Epithelial cell of esophagus (primary cell): ENCODE measurements around the gene DRD4.
A peak's percentile ranks its signal among the peaks of the same experiment; 100 is the strongest.

ENCODE experiments used
- DNase-seq: peaks from one replicate; pipeline ENCODE4 v3.0.0; 2010; ENCODE audit warnings: low read depth
- H3K4me3 ChIP-seq: 2 replicates; pipeline ENCODE4 v1.5.1; 2011; ENCODE audit warnings: mild to moderate bottlenecking, low read length, control low read depth
- TF ChIP-seq, protein P1 (sequence below): IDR thresholded peaks from 2 replicates; pipeline ENCODE4 v1.5.1; 2011; ENCODE audit warnings: low read depth, mild to moderate bottlenecking, low read length, control low read depth, inconsistent platforms; ENCODE audit not compliant: insufficient read depth; ENCODE audit errors: missing control alignments

Gene DRD4

DNA sequence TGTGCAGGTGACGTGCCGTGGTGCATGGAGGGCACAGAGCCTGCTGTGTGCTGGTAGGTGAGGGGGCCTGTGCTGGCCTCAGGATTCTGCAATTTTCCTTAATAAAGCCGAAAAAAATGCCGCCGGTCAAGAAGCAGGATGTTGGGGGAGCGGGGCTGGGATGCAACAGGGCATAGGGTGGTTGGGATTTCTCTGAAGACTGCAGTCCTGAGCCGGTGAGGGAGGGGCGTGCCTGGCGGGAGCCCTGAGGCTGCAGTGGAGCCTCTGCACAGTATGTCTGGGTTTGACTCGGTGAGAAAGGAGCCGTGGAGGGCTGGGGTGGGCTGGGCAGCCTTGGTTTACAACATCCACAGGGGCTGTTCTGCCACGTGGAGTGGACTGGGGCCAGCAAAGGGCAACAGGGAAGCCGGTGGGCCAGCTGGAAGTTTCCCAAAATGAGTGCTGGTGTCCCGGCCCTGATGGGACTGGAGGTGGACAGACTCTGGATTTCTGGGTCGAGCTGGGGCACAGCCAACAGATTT, 13.7 kb upstream of the DRD4 start:
- TF ChIP-seq, protein P1, sequence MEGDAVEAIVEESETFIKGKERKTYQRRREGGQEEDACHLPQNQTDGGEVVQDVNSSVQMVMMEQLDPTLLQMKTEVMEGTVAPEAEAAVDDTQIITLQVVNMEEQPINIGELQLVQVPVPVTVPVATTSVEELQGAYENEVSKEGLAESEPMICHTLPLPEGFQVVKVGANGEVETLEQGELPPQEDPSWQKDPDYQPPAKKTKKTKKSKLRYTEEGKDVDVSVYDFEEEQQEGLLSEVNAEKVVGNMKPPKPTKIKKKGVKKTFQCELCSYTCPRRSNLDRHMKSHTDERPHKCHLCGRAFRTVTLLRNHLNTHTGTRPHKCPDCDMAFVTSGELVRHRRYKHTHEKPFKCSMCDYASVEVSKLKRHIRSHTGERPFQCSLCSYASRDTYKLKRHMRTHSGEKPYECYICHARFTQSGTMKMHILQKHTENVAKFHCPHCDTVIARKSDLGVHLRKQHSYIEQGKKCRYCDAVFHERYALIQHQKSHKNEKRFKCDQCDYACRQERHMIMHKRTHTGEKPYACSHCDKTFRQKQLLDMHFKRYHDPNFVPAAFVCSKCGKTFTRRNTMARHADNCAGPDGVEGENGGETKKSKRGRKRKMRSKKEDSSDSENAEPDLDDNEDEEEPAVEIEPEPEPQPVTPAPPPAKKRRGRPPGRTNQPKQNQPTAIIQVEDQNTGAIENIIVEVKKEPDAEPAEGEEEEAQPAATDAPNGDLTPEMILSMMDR, result no peak
- no peak overlapping the region for H3K4me3 ChIP-seq
- no peak for DNase-seq

DNA sequence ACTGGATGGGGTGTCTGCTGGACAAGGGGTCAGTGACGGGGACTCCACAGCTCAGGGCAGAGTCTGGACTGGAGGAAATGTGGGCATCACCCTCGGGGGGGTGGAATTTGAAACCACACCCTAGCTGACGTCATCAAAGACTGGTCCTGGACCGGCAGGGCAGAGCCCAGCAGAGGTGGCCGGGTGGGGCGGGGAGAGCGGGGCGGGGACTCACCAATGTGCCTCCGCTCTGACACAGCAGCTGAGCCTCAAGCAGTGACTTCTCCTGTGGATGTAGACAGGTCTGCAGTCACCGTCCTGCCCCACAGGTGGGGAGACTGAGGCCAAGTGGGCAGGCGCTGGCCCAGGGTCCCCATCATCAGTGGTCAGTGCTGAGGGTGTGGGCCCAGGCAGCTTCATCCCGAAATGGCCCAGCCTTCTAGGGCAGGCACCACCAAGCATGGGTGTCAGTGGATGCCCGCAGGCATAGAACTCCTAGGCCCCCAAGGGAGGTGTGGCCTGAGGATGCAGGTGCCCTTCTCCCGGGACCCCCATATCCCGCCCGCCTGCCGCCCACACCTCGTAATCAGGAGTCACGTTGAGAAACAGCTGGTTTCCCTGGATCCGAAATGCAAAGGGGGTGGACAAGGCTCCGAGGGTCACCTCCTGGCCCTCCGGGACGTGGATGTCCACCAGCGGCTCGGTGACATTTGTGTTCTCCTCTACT, 12.9 kb upstream of the DRD4 start:
- H3K4me3 ChIP-seq, result no peak overlapping the region
- TF ChIP-seq, protein P1, result no peak
- peak; percentile 62 for DNase-seq

DNA sequence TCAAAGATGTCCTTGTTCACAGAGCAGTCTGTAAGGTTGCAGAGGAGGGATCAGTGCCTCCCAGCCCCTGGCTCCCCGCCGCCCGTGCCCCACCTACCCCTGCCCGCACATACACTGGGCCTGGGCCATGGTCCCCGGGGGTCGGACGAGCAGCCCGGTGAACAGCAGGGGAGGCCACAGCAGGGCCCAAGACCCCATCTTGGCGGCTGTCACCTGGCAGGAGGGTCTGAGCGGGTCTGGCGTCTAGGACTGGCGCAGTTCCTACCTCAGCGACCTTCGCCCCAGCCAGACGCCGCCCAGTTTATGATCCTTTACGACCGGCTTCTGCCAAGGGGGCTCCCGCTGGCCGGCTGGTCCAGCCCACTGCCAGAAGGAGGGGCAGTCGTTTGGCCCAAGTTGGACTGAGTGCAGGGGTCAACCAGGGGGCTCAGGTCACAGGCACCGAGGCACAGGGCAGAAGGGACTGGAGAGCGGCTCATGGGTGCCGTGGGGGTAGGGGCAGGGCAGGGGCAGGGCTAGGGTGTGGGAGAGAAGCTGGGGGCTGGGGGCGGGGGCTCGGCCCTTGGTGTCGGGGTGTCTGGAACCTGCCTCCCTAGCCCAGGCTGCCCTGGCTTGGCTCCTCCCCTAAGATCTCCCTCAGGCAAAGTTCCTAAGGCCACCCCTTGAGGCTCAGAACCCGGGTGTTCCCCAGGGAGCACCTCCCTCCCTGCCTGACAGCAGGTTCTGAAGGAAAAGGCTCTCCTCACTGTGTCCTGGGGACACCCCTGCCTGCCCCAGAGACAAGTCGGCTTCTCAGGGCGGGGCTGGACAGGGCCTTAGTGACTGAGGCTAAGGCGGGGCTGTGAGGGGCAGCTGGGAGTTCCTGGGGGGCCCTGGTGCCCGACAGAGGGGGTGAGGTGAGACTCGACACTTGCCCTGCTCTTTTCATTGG, 12.1 kb upstream of the DRD4 start, which contains the start of gene CDHR5:
Gene CDHR5 (minus strand): TSS at position 251 of the 931 bp plus-strand sequence. CDS start 53 bp downstream, at position 198.
- DNase-seq, result no peak
- no peak within 1 kb of the TSS for H3K4me3 ChIP-seq
- TF ChIP-seq, protein P1, result no peak

DNA sequence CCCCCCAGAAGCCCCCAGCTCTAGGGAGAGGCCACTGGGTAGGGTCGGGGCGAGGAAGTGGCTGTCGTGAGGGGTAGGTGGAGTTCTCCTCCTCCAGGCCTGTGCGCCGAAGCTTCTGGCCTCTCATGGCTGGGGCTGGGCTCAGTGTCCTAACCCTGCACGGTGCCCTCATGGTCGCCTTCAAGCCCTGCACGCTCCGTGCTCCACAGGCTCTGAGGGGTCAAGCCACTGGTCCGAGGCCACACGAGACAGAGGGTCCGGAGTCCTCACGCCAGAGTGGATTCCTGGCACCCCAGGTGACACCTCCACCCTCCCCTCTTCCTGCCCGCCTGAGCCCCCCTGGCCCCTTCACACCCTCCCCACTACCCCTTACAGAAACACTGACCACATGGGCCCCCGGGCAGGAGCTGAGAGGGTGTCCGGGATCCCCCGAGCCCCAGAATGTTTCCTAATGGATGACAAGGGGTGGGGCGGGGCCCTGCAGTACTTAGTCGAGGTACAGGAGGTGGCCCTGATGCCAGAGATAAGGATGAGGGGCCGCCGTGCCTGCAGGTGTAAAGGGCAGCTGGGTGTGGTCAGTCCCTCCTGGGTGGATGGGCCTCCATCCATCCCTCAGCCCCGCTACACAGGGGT, 11.3 kb upstream of the DRD4 start:
- no peak overlapping the region for H3K4me3 ChIP-seq
- TF ChIP-seq, protein P1, result no peak
- no peak for DNase-seq

DNA sequence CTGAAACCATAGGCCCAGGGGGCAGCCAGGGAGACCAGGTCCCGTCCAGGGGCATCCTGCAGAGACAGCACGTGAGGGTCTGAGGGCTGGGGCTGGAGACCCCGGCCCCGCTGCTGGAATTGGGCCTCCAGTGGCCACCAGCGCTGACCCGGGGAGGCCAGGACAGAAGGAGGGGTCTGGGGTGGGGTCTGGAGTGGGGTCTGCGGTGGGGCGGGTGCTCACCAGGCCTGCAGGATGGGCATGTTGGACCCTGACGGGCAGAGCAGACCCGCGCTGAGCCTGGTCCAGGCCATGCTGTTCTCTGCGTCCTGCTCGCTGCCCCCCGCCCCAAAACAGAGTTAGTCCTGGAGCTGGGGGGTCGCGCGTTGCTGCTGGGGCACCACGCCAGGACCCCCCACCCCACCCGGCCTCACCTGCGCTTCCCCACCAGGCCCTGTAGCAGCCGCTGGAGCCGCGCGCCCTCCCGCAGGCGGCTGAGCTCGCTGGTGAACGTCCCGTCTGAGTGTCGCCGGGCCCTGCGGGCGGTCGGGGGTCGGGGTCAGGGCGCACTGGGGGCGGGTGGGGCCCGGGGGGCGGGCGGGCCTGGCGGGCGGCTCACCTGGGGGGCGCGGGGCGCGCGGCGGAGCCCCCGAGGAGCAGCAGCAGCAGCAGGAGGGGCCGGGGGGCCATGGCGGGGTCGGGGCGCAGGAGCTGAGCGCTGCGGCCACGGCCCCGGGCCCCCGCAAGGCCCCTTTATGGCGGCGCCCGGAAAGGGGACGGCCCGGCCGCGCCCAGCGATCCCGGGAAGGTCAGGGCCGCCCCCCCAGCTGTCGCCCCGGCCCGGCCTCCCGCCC, 10.4 kb upstream of the DRD4 start, which contains the start of gene SCT:
Gene SCT (minus strand): TSS at position 707 of the 833 bp plus-strand sequence. CDS start 38 bp downstream, at position 669.
- DNase-seq, result no peak
- TF ChIP-seq, protein P1, result no peak
- no peak within 1 kb of the TSS for H3K4me3 ChIP-seq

DNA sequence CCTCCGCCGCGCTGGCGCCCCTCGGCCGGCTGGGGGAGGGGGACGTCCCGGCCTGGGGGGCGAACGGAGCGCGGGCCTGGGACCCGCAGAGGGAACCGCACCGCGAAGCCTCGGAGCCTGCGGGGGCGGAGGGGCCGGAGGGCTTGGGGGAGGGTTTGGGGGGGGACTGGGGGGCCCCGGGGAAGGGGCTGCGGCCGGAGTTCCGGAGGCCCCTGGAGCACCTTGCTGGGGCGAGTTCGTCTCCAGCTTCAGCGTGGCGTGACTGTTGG, 9.8 kb upstream of the DRD4 start:
- TF ChIP-seq, protein P1, result no peak

More for the DNA sequence above, 9.8 kb upstream of the DRD4 start:
- no peak overlapping the region for H3K4me3 ChIP-seq
- no peak for DNase-seq
